HG03469 (cell line): ENCODE results near the gene SPINDOC.

Source experiments
- ATAC-seq: cut with Tn5 transposase; IDR thresholded peaks from one replicate; pipeline ENCODE4 v1.9.1; 2021; ENCODE audit warnings: mild to moderate bottlenecking, moderate library complexity, moderate number of reproducible peaks; ENCODE audit not compliant: unreplicated experiment

Gene SPINDOC

DNA sequence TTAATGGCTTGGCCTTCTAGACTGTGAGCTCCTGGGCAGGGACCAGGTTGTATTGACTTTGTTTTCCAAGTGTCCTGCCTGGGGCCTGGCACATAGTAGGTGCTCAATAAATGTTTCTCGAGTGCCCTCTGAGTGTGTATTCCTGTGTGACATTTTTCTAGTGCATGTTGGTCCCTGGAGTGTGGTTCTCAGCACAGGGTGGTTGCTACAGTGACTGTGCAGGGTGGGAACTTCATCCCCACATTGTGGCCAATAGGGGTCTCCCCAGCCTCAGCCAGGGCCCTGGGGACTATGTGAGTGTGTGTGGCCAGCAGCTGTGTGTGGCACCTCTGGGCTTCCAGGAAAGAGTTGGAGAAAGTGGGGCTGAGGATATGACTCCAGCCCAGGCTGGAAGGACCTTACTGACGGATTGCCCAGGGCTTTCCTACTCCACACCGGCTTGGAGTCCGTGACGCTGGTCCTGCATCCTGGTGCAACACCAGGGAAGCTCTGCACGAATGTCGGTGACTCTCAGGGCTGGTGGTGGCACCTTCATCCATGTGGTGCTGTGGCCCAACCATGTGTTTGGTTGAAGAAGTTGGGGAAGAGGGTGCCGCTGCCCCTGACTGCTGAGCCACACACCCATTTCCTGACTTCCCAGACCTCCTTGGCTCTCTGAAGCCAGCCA lies 16.7 kb downstream of the SPINDOC start:
- ATAC-seq, result no peak

DNA sequence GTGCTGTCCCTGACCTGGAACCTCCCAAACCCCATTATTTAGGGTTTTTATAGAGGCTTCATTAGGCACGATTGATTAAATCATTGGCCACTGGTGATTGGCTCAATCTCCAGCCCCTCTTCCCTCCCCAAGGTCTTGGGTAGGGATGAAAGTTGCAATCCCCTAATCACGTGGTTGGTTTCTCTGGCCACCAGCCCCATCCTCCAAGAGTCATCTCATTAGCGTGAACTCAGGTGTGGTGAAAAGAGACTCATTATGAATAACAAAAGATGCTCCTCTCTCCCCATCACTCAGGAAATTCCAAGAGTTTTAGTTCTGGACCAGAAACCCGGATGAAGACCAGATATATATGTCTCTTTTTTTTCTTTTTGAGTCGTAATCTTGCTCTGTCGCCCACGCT lies 18.1 kb downstream of the SPINDOC start:
- ATAC-seq, result no peak

DNA sequence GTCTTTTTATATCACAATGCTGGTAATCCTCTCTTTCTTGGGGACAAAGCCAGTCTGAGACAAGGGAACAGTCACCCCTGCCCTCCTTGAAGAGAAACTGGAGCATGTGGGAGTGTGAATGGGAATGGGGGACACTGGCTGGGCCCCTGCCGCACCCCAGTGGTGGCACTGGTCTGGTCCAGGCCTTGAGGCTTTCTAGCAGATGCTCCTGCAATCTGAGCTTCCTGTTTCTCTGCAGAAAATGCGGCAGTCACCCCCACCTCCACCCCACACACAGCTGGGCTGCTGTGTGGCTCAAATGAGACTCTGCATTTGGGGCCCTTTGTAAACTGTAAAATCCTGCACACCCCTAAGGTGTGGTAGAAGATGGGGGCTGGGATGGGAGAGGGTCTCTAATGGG lies 19.1 kb downstream of the SPINDOC start:
- ATAC-seq, result no peak

DNA sequence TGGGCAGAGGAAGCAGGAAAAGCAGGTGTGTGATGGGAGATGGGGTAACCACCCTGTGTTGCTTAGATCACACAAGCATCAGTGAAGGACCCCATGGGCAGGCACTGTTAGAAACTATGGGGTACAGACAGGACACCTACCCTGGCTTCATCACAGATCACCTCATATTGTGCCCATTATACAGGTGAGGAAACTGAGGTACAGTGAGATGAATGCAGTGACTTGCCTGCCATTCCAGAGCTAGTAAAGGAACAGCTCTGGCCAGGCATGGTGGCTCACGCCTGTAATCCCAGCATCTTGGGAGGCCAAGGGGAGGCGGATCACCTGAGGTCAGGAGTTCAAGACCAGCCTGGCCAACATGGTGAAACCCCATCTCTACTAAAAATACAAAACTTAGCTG lies 19.8 kb downstream of the SPINDOC start:
- ATAC-seq, result no peak

DNA sequence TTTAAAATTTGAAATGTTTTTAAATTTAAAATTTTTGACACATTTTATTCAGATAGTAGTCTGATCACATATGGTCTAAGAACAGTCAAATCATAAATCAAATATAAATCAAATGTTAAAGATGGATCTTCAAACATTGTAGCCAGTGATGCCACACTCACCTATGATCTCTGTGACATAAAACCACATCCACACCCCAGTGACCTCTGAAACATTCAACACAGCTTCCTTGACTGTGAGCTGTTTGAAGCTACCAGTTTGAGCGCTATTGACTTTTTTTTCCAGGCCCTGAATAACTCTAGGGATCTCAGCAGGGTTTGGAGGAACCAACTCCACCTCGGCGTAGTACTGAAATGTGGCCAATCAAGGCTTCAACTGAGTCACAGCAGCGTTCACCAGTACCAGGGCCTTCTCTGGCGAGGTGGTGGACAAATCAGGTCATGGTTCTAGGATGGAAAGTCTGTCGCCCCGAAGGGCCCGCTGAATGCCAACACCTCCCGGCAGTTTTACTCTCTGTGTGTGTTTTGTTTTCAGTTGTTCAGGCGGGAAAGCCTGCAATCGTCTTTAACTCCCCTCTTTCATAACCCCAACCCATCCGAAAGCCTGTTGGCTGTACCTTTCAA lies 21.4 kb downstream of the SPINDOC start:
- no peak for ATAC-seq

DNA sequence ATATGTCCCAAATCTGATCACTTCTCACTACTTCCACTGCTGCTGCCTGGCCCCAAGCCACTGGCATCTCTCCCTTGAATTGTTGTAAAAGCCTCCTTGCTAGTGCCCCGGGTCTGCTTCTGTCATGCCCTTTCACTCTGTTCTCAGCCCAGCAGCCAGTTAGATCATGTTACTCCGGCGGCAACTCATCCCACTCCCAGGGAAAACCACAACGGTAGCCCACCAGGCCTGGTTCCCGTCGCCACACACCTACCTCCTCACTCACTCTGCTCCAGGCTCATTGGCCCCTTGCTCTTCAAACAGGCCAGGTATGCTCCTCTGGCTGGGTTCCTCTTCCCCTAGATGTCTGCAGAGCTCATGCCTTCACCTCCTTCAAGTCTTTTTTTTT lies 21.9 kb downstream of the SPINDOC start:
- ATAC-seq, result no peak

DNA sequence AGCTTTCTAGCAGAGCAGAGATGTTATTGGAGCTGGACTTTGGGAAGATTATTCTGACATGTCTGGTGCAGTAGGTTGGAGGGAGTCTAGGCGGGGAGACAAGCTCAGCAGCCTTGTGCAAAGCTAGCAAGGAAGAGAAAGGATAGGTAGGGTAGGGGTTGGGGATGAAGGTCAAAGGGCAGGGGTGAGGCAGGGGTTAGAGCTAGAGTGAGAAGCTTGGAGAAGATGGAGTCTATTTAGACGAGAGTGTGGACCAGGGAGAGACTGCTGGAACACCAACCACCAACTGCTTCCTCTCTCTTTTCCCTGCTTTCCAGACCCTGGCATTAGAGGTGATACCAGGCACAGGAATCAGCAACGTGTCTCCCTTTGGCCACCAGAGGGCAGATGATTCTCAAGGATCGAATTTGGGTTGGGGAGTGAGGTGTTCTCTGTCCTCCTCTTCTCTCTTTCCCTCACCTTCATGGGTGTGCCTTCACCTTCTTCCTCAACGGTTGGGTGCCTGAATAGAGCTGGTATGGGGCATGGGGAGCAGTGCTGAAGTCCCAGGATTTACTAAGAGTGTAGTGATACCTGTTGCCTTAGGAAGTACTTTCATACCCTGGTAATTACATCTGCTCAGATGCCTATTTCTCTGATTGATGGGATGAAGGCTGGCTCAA lies 23.9 kb downstream of the SPINDOC start:
- ATAC-seq, result no peak

DNA sequence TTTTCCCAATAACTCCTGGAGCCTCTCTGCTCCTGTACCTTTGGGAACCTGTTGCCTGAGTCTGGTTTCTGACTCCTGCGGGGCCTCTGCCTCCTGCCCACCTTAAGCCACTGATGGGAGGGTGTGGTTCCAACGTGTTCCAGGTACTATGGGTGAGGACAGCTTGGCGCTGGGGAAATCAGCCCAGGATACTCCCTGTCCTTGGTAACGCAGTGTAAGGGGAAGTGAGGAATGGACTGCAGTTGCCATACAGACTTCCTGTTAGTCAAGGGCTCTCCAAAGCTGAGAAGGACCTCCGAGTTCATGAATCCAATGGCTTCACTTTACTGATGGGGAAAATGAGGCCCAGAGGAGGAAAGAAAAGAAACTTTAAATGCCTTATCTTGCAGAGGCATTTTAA lies 24.5 kb downstream of the SPINDOC start:
- ATAC-seq, result no peak

DNA sequence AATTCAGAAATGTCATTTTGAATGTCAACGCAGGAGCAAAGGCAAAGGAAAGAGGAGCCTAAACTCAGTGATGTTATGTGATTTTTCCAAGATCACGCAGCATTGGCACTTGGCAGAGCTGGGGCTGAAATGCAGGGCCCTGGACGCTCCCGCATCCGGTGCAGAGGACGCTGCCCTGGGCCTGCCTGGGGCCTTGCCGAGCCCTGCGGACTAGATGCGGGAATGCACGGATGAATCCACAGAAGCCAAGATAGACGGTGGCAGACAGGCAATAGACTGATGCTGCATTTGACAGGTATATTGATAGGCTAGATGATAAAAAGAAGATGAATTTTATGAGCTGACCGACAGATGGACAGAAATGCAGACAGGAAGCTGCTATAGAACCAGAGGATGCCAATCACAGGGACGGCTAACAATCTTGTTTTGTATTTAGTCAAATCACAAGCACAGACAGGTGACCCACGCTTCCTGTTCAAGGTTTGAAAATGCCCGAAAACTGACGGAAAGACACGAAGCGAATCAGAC lies 25.0 kb downstream of the SPINDOC start:
- no peak for ATAC-seq

DNA sequence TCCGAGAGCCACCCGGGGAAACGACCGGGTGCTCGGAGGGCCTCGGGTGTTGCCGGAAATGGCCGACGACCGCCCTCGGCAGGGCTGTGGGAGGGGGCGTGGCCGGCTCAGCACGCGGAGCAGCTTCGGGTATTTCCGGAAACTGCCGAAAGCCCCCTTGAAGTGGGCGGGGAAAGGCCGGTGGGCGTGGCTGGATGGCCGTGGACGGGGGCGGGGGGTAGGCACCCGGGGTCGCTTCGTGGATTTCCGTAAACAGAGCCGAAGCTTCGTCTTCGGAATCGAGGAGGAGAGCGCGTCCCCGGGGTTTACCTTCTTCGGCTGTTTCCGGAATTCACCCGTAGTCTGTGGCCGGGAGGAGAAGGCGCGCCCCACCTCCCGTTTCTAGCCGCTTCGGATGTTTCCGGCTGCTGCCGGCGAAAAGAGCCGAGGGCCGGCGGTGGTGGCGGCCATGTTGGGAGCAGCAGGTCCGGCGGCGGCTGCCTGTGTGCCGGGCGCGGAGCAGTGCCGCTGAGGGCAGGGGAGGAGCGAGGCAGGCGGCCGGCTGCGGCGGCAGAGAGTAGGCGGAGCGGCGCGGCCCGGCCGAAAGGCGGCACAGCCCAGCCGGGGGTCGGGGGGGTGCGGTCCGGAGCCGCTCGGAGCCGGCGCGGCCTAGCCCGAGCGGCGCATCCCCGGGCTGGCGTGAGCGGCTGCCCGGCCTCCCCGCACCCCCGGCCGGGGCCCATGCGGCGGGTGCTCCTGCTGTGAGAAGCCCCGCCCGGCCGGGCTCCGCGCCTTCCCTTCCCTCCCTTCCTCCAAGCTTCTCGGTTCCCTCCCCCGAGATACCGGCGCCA lies 25.6 kb downstream of the SPINDOC start, which contains the start of gene MARK2:
TSS of gene MARK2 (plus strand) at position 433 of the 830 bp plus-strand sequence. CDS start at position 830, 397 bp downstream.
- ATAC-seq, result peak; percentile 49

DNA sequence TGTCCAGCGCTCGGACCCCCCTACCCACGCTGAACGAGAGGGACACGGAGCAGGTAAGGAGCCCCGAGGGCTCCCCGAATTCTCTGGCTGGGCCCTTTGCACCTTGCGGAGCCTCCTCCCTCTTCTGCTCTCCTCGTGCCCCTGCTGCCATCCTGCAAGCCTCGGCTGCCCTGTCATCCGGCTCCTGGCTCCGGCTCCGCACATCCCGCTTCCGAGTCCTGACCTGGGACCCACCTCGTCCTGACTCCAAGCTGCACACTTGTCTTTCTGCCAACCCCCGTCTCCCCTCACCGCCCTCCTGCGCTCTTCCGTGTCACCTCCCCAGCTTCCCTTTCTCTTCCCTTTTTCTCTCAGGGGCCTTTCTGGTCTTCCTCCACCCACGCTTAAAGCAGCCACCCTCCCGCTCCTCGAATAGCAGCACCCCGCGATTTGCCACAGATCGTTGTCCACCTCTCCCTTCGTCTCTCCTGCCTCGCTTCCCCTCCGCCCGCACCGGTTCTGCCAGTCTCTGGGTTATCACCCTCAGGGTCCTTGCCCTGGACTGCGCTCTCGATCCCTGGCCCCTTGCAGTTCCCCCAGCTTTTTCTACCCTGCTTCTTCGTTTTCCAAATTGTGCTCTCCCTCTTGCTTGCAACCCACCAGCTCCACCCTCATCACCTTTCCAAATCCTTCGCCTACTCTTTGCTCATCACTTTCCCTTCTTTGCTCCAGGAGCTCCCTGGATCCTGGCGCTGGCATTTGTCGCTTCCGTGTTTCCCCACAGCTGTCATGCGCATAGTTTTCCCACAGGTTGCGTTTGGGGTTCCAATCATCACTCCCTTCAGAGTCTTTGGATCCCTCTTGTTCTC lies 26.5 kb downstream of the SPINDOC start:
- no peak for ATAC-seq

DNA sequence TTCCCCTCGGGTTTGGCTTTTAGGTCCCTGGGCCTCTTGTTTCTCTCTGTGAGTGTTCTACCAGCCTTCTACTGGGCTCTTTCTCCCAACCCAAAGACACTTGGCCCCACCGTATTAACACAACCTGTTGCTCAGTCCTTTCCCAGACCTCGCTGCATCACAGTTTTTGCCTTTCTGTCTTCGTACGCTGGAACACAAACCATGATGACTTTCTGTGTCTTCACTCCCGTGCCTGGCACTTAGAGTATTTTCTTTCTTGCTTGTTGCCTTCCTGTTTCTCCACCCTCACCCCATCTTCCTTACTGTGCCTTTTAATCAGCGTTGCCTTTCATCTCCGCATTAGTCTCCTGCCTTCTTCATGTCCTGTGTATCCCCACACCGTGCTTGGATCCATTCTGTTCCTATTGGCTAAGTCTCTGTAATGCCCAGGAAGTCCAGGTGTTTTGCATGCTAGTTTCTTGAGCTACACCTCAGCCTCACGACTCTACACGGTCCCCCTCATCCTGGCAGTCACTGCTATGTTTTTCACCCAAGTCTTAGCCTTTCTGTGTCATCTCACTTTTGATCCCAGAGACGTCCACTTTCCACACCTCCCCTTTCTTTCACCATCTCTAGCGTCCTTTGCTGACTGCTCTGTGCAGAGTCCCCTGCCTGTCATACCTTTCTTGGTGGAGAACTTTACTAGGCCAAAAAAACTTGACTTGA lies 27.3 kb downstream of the SPINDOC start:
- ATAC-seq, result no peak

DNA sequence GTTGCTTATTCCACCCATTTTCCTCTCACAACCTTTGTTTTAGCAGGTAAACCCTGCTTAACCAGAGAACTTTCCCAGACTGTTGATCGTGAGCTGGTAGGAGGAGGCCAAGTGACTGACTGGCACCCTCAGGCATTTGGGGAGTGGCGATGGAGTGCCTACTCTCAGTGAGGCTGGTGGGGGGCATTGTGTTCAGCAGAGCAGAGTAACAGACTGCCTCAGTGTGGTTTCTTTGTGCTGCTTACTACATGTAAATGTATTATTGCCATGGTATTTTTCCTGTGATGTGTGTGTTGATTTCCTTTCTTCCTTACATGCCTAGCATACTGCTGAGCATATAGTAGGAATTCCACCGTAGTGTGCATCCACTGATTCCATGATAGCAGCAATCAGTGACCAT lies 28.3 kb downstream of the SPINDOC start:
- ATAC-seq, result no peak

DNA sequence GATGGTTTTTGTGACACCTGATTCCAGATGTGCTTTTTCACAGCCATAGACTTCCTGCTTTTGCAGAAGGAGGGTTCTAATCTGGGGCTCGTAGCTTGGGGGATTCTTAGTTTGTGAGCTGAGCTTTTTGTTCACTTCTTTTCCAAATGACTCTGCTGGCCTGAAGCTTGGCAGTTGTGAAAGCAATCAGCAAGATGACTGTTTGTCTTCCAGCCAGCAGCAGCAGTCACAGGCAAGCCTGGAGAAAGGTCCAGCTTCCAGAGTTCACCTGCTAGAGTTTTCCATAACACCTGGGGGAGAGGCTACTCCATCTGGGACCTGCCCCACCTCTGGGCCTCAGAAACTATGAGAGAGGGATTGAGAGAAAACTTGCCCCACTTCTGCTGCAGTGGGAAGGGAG lies 29.8 kb downstream of the SPINDOC start:
- no peak for ATAC-seq

DNA sequence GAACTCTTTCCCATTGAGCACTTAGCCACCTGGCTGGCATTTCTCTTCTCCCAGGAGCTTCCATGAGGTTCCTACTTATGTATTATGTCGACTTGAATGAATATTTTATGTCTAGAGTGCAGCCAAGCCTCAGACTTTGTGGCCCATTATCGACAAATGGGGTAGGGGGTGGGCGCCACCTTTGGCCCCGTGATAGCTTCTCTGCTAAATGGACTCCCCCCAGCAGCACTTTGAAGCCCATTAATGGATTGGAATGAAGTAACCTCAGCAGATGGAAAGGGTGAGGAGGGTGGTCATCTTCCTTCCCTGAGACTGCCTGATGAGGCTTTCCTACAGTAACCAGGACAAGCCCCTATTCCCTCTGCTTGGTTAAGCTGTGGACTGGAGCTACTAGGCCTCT lies 31.6 kb downstream of the SPINDOC start:
- ATAC-seq, result no peak

DNA sequence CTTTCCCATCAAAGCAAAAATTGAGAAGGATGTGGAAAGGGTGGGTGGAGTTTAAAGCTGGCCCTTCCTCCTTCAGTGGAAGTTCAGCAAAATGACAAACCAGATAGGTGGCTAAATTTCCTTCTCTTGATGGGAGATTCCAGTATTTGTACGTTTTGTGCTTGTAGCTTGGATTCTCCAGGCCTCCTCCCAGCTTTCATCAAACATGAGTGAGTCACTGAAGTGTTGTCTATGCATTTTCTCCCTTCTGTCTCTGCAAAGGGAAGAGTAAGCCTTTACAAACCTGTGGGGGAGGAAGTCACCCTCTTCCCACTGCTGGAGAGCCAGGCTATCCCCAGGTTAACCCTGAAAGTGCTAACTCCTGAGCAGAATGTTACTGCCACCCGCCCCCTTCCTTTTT lies 32.0 kb downstream of the SPINDOC start:
- ATAC-seq, result no peak

DNA sequence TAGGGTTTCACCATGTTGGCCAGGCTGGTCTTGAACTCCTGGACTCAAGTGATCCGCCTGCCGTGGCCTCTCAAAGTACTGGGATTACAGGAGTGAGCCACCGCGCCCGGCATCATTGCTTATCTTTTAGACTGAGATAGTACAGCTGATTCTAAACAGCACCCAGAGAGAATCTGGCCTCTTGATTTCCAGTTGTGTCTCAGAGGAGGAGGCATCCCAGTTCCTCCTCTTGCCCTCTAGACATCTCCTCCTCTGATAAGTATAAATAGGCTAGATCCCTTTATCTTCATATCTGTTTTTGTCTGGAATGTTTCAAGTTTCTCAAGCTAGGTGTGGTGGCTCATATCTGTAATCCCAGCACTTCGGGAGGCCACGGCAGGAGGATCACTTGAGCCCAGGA lies 32.7 kb downstream of the SPINDOC start:
- no peak for ATAC-seq

DNA sequence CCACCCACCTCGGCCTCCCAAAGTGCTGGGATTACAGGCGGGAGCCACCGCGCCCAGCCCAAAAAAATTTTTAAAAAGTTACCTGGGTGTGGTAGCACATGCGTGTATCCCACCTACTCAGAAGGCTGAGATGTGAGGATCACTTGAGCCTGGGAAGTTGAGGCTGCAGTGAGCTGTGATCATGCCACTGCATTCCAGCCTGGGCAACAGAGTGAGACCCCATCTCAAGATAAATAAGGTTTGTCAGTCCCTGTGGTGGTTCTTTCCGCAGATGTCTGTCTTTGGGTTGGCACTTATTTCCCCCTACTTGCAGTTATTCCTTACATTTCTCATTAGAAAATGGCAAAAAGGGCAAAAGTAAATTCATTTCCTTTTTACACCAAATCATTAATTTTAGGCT lies 33.6 kb downstream of the SPINDOC start:
- no peak for ATAC-seq

DNA sequence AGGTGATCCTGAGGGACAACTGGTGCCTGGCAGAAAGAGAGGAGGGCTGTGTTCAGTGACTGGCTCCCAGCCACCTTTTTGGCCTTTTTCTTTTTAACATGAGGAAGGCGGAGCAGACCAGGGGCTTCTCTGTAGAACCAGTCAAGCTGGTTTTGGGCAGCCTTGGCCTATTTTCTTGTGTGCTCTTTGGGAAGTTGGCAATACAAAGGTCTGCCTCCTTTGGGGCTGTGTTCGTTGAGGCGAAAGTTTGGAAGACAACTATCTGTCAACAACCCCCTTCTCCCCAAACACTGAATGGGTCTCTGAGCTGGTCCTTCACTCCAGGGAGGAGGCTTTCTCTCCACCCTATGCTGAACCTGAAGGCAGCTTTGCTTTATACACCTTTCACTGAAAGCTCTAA lies 34.1 kb downstream of the SPINDOC start:
- ATAC-seq, result no peak

DNA sequence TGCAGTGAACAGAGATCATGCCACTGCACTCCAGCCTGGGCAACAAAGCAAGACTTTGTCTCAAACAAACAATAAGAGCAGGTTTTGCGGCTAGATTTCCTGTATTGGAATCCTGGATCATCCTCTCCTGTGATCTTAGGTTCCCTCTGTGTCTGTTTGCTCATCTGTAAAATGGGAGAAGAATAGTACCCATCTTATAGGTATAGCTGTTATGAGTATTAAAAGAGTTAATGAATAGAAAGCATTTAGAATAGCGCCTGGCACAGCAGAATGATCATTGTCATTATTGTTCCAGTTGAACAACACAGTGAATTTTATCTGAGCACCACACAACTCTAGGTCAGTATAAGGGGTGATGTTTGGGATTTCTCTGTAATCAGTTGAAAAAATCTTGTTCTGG lies 36.4 kb downstream of the SPINDOC start:
- no peak for ATAC-seq
